ENCODE measurements around the gene TCHHL1. TPM values are rescaled to one million over a fixed set of nuclear protein-coding genes. Genes with fewer than 3 reads are reported as not detected.

TCHHL1 gene
- total and polyA plus RNA-seq, 2 donors from 2014 or later: not detected

- no peak for TF ChIP-seq CTCF (IDR thresholded peaks at IDR 0.05; ENCODE audit: borderline replicate concordance, extremely low read depth, insufficient read depth)
- Histone ChIP-seq H3K36me3 (ENCODE audit: control insufficient read depth in 2 of 3, insufficient read depth in 3 of 3, low read length in 3 of 3) (no peaks in the 10 kb centered on the region), H3K9ac (ENCODE audit: low read length in 3 of 3) (no peak overlapping the region), H3K27me3 (ENCODE audit: control insufficient read depth, insufficient read depth, low read length) (peaks cover 56% of the 10 kb centered on the region), H3K9me3 (ENCODE audit: control insufficient read depth in 2 of 3, insufficient read depth in 1 of 3, low read length in 3 of 3) (peaks cover 0 to 3% (median 0%) of the 10 kb centered on the region in 3 donors), H3K4me1 (ENCODE audit: control insufficient read depth in 2 of 3, insufficient read depth in 2 of 3, low read depth in 1 of 3, low read length in 3 of 3) (peaks cover 0 to 18% (median 0%) of the 10 kb centered on the region in 3 donors), H3K4me3 (ENCODE audit: low read length in 3 of 3) (peak overlapping the region in 1 of 3 donors; percentile 15), H3K27ac (ENCODE audit: low read depth in 2 of 2, low read length in 2 of 2) (no peak overlapping the region)
- FAIRE-seq: no peak
- intact Hi-C loops (cut with DNase I): no loop called here
- peak; percentile 37 to 48 (median 42) for DNase-seq
These were observed 19.4 kb upstream of the TCHHL1 start for GRCh38 chr1:152107984-152108881.

- intact Hi-C loops (cut with DNase I): no loop called here
- Histone ChIP-seq H3K9me3 (ENCODE audit: control insufficient read depth in 2 of 3, insufficient read depth in 1 of 3, low read length in 3 of 3) (peaks cover 0 to 3% (median 0%) of the 10 kb centered on the region in 3 donors), H3K36me3 (ENCODE audit: control insufficient read depth in 2 of 3, insufficient read depth in 3 of 3, low read length in 3 of 3) (no peaks in the 10 kb centered on the region), H3K4me3 (ENCODE audit: low read length in 3 of 3) (no peak overlapping the region), H3K4me1 (ENCODE audit: control insufficient read depth in 2 of 3, insufficient read depth in 2 of 3, low read depth in 1 of 3, low read length in 3 of 3) (peaks cover 0 to 18% (median 0%) of the 10 kb centered on the region in 3 donors), H3K27me3 (ENCODE audit: control insufficient read depth, insufficient read depth, low read length) (peaks cover 48% of the 10 kb centered on the region), H3K9ac (ENCODE audit: low read length in 3 of 3) (no peak overlapping the region), H3K27ac (ENCODE audit: low read depth in 2 of 2, low read length in 2 of 2) (no peak overlapping the region)
- FAIRE-seq (no peak), DNase-seq (peak in 4 of 5 donors; percentile 1 to 45 (median 15))
- TF ChIP-seq CTCF (IDR thresholded peaks at IDR 0.05; ENCODE audit: borderline replicate concordance, extremely low read depth, insufficient read depth): no peak
These were observed 18.4 kb upstream of the TCHHL1 start for GRCh38 chr1:152107031-152107983.

GRCh38 chr1:152104854-152105253, 16.0 kb upstream of the TCHHL1 start:
- FAIRE-seq (no peak), DNase-seq (no peak)
- Histone ChIP-seq H3K9ac (ENCODE audit: low read length in 3 of 3) (no peak overlapping the region), H3K27me3 (ENCODE audit: control insufficient read depth, insufficient read depth, low read length) (peaks cover 43% of the 10 kb centered on the region), H3K36me3 (ENCODE audit: control insufficient read depth in 2 of 3, insufficient read depth in 3 of 3, low read length in 3 of 3) (no peaks in the 10 kb centered on the region), H3K4me3 (ENCODE audit: low read length in 3 of 3) (no peak overlapping the region), H3K4me1 (ENCODE audit: control insufficient read depth in 2 of 3, insufficient read depth in 2 of 3, low read depth in 1 of 3, low read length in 3 of 3) (peaks cover 0 to 7% (median 0%) of the 10 kb centered on the region in 3 donors), H3K27ac (ENCODE audit: low read depth in 2 of 2, low read length in 2 of 2) (no peak overlapping the region), H3K9me3 (ENCODE audit: control insufficient read depth in 2 of 3, insufficient read depth in 1 of 3, low read length in 3 of 3) (peaks cover 0 to 3% (median 0%) of the 10 kb centered on the region in 3 donors)
- intact Hi-C loops (cut with DNase I): no loop called here
- TF ChIP-seq CTCF (IDR thresholded peaks at IDR 0.05; ENCODE audit: borderline replicate concordance, extremely low read depth, insufficient read depth): no peak
